Prostate gland (tissue), 2 donors: ENCODE results near the gene APBA3. TPM values are rescaled to one million over a fixed set of nuclear protein-coding genes. Genes with fewer than 3 reads are reported as not detected.
"Not testable (repeated sequence)": the region's sequence is repeated elsewhere in the genome, so short reads cannot be mapped to it uniquely, and the experiment has no call there.

Experiments used
- DNase-seq: peaks from one replicate; pipeline ENCODE4 v3.0.0-alpha.2; 2019; ENCODE audit warnings: low spot score
- H3K27ac ChIP-seq, 2 donors: fragments of 200-600 bp; sonication (generic); 2 replicates each; pipeline ENCODE4 v1.5.1; 2017 to 2019
- H3K27me3 ChIP-seq: fragments of 200-600 bp; sonication (generic); replicated peaks from 2 replicates; pipeline ENCODE4 v1.5.1; 2019; ENCODE audit not compliant: insufficient read depth
- H3K36me3 ChIP-seq, 2 donors: fragments of 200-600 bp; sonication (generic); 1 replicate in 1 of 2; 2 replicates in 1 of 2; pipeline versions ENCODE4 v1.5.1 to v1.8.1; 2017 to 2019
- H3K4me1 ChIP-seq: fragments of 200-600 bp; sonication (generic); replicated peaks from 2 replicates; pipeline ENCODE4 v1.5.1; 2019
- H3K4me3 ChIP-seq, 2 donors: fragments of 200-600 bp; sonication (generic); 2 replicates each; pipeline ENCODE4 v1.5.1; 2017 to 2019
- H3K9me3 ChIP-seq: fragments of 200-600 bp; sonication (generic); 2 replicates; pipeline ENCODE4 v1.5.1; 2017
- POLR2A ChIP-seq: fragments of 450-650 bp; IDR thresholded peaks from one replicate; pipeline ENCODE4 v1.6.1; 2016; ENCODE audit warnings: antibody characterized with exemption, mild to moderate bottlenecking
- POLR2AphosphoS5 ChIP-seq: sonication (generic); formaldehyde crosslinking; IDR thresholded peaks from one replicate; pipeline ENCODE4 v1.6.1; 2017; ENCODE audit warnings: antibody characterized with exemption
- WGBS: methylation state at CpG from one replicate; pipeline ENCODE4 v1.1.5; 2018; 5-methylcytosine and 5-hydroxymethylcytosine counted together
- intact Hi-C: fragments of 100-400 bp; cut with DNase I; formaldehyde crosslinking; loops from one replicate; pipeline ENCODE4 v1.14.2; 2022
- total RNA-seq, 2 donors: library from RNA; depleted of rRNA; stranded (reverse); fragments of >200 nt; gene quantifications; one replicate each; pipeline ENCODE4 v1.1.0, GENCODE V29; 2016
- TF ChIP-seq, protein P1 (sequence below), 4 experiments: fragments of 200-600 bp in 2 of 4; fragments of 450-650 bp in 2 of 4; sonication (generic) in 2 of 4; IDR thresholded peaks; 1 replicate in 3 of 4; 2 replicates in 1 of 4; pipeline ENCODE4 v1.5.1; 2016 to 2019; ENCODE audit warnings: antibody characterized with exemption in 4 of 4, mild to moderate bottlenecking in 2 of 4, moderate library complexity in 2 of 4

APBA3 gene
- total RNA-seq, 2 donors from 2014 or later = 45.7 to 63.8 TPM

DNA sequence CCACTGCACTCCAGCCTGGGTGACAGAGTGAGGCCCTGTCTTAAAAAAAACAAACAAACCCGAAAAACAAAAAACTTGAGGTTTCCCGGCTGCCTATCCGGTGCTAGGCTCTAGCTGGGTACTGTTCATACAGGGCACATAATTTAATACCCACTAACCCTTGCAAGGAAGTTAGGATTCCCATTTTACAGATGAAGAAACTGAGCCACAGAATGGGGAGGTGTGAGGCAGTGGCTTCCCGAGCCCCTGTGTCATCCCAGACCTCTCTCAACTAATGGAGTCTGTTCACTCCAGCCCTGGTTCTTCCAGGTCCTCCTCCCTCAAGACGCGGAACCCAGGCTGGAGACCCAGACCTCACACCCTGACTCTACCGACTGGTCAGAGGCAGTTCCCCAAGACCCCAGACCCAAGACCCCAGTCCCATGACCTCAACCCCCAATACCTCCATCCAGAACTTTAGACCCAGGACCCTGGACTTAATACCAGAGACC lies 576 bp downstream of the APBA3 start:
- peaks cover 0 to 4% of the 10 kb centered on the region in 2 donors for H3K36me3 ChIP-seq
- DNase-seq = no peak
- H3K4me3 ChIP-seq = peak overlapping the region; percentile 66 to 78
- no peaks in the 10 kb centered on the region for H3K27me3 ChIP-seq
- peaks cover 3% of the 10 kb centered on the region for H3K4me1 ChIP-seq
- TF ChIP-seq, protein P1, sequence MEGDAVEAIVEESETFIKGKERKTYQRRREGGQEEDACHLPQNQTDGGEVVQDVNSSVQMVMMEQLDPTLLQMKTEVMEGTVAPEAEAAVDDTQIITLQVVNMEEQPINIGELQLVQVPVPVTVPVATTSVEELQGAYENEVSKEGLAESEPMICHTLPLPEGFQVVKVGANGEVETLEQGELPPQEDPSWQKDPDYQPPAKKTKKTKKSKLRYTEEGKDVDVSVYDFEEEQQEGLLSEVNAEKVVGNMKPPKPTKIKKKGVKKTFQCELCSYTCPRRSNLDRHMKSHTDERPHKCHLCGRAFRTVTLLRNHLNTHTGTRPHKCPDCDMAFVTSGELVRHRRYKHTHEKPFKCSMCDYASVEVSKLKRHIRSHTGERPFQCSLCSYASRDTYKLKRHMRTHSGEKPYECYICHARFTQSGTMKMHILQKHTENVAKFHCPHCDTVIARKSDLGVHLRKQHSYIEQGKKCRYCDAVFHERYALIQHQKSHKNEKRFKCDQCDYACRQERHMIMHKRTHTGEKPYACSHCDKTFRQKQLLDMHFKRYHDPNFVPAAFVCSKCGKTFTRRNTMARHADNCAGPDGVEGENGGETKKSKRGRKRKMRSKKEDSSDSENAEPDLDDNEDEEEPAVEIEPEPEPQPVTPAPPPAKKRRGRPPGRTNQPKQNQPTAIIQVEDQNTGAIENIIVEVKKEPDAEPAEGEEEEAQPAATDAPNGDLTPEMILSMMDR (IDR thresholded peaks at IDR 0.05) = no peak
- no peak for TF ChIP-seq POLR2A
- TF ChIP-seq POLR2AphosphoS5 = no peak
- peak overlapping the region; percentile 96 to 99 for H3K27ac ChIP-seq
- 32% methylated on average over 7 of the region's 7 CpGs for WGBS
- intact Hi-C loops = loop anchor here (5.0 kb wide), 1 partner anchor 226 kb away; the partner anchor contains the start of gene EEF2
- H3K9me3 ChIP-seq = no peaks in the 10 kb centered on the region

GRCh38 chr19:3759482-3760254 lies 1.8 kb downstream of the APBA3 start:
- Histone ChIP-seq H3K4me3 (peak overlapping the region in 1 of 2 donors; percentile 3), H3K9me3 (no peaks in the 10 kb centered on the region), H3K4me1 (peaks cover 3% of the 10 kb centered on the region), H3K27me3 (no peaks in the 10 kb centered on the region), H3K36me3 (no peaks in the 10 kb centered on the region), H3K27ac (no peak overlapping the region)
- DNase-seq = no peak
- TF ChIP-seq, protein P1 (IDR thresholded peaks at IDR 0.05) = no peak
- TF ChIP-seq POLR2AphosphoS5 (no peak), POLR2A (no peak)
- 87% methylated on average over 18 of the region's 19 CpGs for WGBS
- intact Hi-C loops = loop anchor here (5.0 kb wide), 1 partner anchor 228 kb away; the partner anchor contains the start of gene EEF2

GRCh38 chr19:3758297-3758696 lies 3.2 kb downstream of the APBA3 start:
- H3K36me3 ChIP-seq, H3K9me3 ChIP-seq, H3K4me3 ChIP-seq, intact Hi-C loops, H3K27me3 ChIP-seq, H3K4me1 ChIP-seq, DNase-seq, H3K27ac ChIP-seq: not testable (repeated sequence)
- WGBS = 98% methylated on average over 13 of the region's 13 CpGs

- H3K9me3 ChIP-seq, H3K27me3 ChIP-seq, intact Hi-C loops, H3K36me3 ChIP-seq, H3K27ac ChIP-seq, DNase-seq, H3K4me3 ChIP-seq, H3K4me1 ChIP-seq: not testable (repeated sequence)
- WGBS = 93% methylated on average over 7 of the region's 7 CpGs
These were observed 3.8 kb downstream of the APBA3 start for GRCh38 chr19:3757705-3758104.

- H3K27me3 ChIP-seq = no peaks in the 10 kb centered on the region
- no peaks in the 10 kb centered on the region for H3K9me3 ChIP-seq
- H3K4me3 ChIP-seq = no peak overlapping the region
- H3K4me1 ChIP-seq = no peaks in the 10 kb centered on the region
- WGBS = 91% methylated on average over 46 of the region's 51 CpGs
- no peak for DNase-seq
- TF ChIP-seq, protein P1 (IDR thresholded peaks at IDR 0.05) = no peak
- TF ChIP-seq POLR2AphosphoS5 (no peak), POLR2A (no peak)
- intact Hi-C loops = no loop called here
- H3K36me3 ChIP-seq = peaks cover 0 to 9% of the 10 kb centered on the region in 2 donors
- H3K27ac ChIP-seq = no peak overlapping the region
These were observed 7.7 kb downstream of the APBA3 start for GRCh38 chr19:3753631-3754410.
